Measurements from ENCODE around the gene MCOLN2.
"Not testable (repeated sequence)": the region's sequence is repeated elsewhere in the genome, so short reads cannot be mapped to it uniquely, and the experiment has no call there.

MCOLN2 gene

GRCh38 chr1:84907095-84907827, 89.7 kb downstream of the MCOLN2 start:
- H3K27me3 ChIP-seq (replicated peaks in 2 of 5; ENCODE audit: control insufficient read depth in 4 of 5, insufficient read depth in 5 of 5, low read length in 4 of 5), result no peaks in the 10 kb centered on the region
- CTCF ChIA-PET, result no interaction called here
- no peak overlapping the region for H3K27ac ChIP-seq (ENCODE audit: insufficient read depth in 1 of 2, low read depth in 1 of 2, low read length in 2 of 2, poor library complexity in 1 of 2, severe bottlenecking in 2 of 2)
- no peaks in the 10 kb centered on the region for H3K36me3 ChIP-seq (ENCODE audit: control insufficient read depth in 4 of 4, insufficient read depth in 4 of 4, low read length in 3 of 4)
- peaks cover 0 to 3% (median 0%) of the 10 kb centered on the region in 5 experiments for H3K9me3 ChIP-seq (ENCODE audit: control extremely low read depth in 1 of 5, control insufficient read depth in 4 of 5, insufficient read depth in 2 of 5, low read depth in 1 of 5, low read length in 4 of 5)
- no peak overlapping the region for H3K4me3 ChIP-seq (ENCODE audit: control insufficient read depth in 1 of 7, extremely low read depth in 1 of 7, insufficient read depth in 4 of 7, low read depth in 2 of 7, low read length in 6 of 7)
- POLR2A ChIA-PET, result no interaction called here
- WGBS (ENCODE audit: insufficient coverage), result 100% methylated on average over 6 of the region's 6 CpGs
- no peak for DNase-seq
- H3K4me1 ChIP-seq (ENCODE audit: control extremely low read depth in 1 of 4, control insufficient read depth in 4 of 4, insufficient read depth in 4 of 4, low read length in 3 of 4), result no peaks in the 10 kb centered on the region

GRCh38 chr1:84902727-84903126, 94.2 kb downstream of the MCOLN2 start:
- H3K9me3 ChIP-seq (ENCODE audit: control extremely low read depth in 1 of 5, control insufficient read depth in 4 of 5, insufficient read depth in 2 of 5, low read depth in 1 of 5, low read length in 4 of 5); DNase-seq; H3K36me3 ChIP-seq (ENCODE audit: control insufficient read depth in 4 of 4, insufficient read depth in 4 of 4, low read length in 3 of 4); POLR2A ChIA-PET; CTCF ChIA-PET; H3K4me3 ChIP-seq (ENCODE audit: control insufficient read depth in 1 of 7, extremely low read depth in 1 of 7, insufficient read depth in 4 of 7, low read depth in 2 of 7, low read length in 6 of 7); H3K4me1 ChIP-seq (ENCODE audit: control extremely low read depth in 1 of 4, control insufficient read depth in 4 of 4, insufficient read depth in 4 of 4, low read length in 3 of 4); H3K27ac ChIP-seq (ENCODE audit: insufficient read depth in 1 of 2, low read depth in 1 of 2, low read length in 2 of 2, poor library complexity in 1 of 2, severe bottlenecking in 2 of 2); H3K27me3 ChIP-seq (replicated peaks in 2 of 5; ENCODE audit: control insufficient read depth in 4 of 5, insufficient read depth in 5 of 5, low read length in 4 of 5): not testable (repeated sequence)
- WGBS (ENCODE audit: insufficient coverage), result 95% methylated on average over 4 of the region's 7 CpGs

DNA sequence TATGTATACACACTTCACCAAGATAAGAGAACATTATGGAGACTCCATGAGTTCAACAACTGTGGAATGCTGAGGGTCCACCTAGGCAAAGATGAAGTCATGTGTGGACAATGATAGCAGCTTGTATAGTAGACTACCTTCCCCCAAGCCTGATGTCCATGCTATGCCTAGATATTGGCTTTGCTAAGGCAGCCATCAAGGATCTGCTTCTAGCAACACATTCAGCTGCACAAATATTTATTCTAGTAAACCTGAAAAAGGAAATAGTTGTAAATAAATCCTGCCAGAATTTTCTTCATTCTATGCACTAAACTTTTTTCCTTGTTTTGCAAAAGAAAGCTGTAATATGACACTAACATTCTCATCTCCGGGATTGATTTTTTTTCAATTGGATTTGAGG, 96.9 kb downstream of the MCOLN2 start:
- Histone ChIP-seq H3K4me3 (ENCODE audit: control insufficient read depth in 1 of 7, extremely low read depth in 1 of 7, insufficient read depth in 4 of 7, low read depth in 2 of 7, low read length in 6 of 7) (no peak overlapping the region), H3K27ac (ENCODE audit: insufficient read depth in 1 of 2, low read depth in 1 of 2, low read length in 2 of 2, poor library complexity in 1 of 2, severe bottlenecking in 2 of 2) (no peak overlapping the region), H3K27me3 (replicated peaks in 2 of 5; ENCODE audit: control insufficient read depth in 4 of 5, insufficient read depth in 5 of 5, low read length in 4 of 5) (peaks cover 0 to 3% (median 0%) of the 10 kb centered on the region in 5 experiments), H3K9me3 (ENCODE audit: control extremely low read depth in 1 of 5, control insufficient read depth in 4 of 5, insufficient read depth in 2 of 5, low read depth in 1 of 5, low read length in 4 of 5) (peaks cover 0 to 3% (median 0%) of the 10 kb centered on the region in 5 experiments), H3K36me3 (ENCODE audit: control insufficient read depth in 4 of 4, insufficient read depth in 4 of 4, low read length in 3 of 4) (no peaks in the 10 kb centered on the region), H3K4me1 (ENCODE audit: control extremely low read depth in 1 of 4, control insufficient read depth in 4 of 4, insufficient read depth in 4 of 4, low read length in 3 of 4) (no peaks in the 10 kb centered on the region)
- no CpG with 5 or more reads among the region's 1 CpG for WGBS (ENCODE audit: insufficient coverage)
- no peak for DNase-seq
- ChIA-PET CTCF (no interaction called here), POLR2A (no interaction called here)

GRCh38 chr1:84896279-84896678, 100.6 kb downstream of the MCOLN2 start:
- H3K36me3 ChIP-seq (ENCODE audit: control insufficient read depth in 4 of 4, insufficient read depth in 4 of 4, low read length in 3 of 4), result no peaks in the 10 kb centered on the region
- ChIA-PET CTCF (interaction anchor here (1.2 kb wide), 1 partner anchor 28 kb away, joined by 3 read pairs; no protein-coding TSS in a partner anchor), POLR2A (interaction anchor here (0.7 kb wide), 1 partner anchor 777 kb away, joined by 3 read pairs; no protein-coding TSS in a partner anchor)
- no peaks in the 10 kb centered on the region for H3K9me3 ChIP-seq (ENCODE audit: control extremely low read depth in 1 of 5, control insufficient read depth in 4 of 5, insufficient read depth in 2 of 5, low read depth in 1 of 5, low read length in 4 of 5)
- 50% methylated on average over 1 of the region's 2 CpGs for WGBS (ENCODE audit: insufficient coverage)
- peaks cover 4 to 33% (median 18%) of the 10 kb centered on the region in 5 experiments for H3K27me3 ChIP-seq (replicated peaks in 2 of 5; ENCODE audit: control insufficient read depth in 4 of 5, insufficient read depth in 5 of 5, low read length in 4 of 5)
- H3K4me3 ChIP-seq (ENCODE audit: control insufficient read depth in 1 of 7, extremely low read depth in 1 of 7, insufficient read depth in 4 of 7, low read depth in 2 of 7, low read length in 6 of 7), result no peak overlapping the region
- H3K4me1 ChIP-seq (ENCODE audit: control extremely low read depth in 1 of 4, control insufficient read depth in 4 of 4, insufficient read depth in 4 of 4, low read length in 3 of 4), result peaks cover 2 to 13% (median 11%) of the 10 kb centered on the region in 4 experiments
- no peak for DNase-seq
- H3K27ac ChIP-seq (ENCODE audit: insufficient read depth in 1 of 2, low read depth in 1 of 2, low read length in 2 of 2, poor library complexity in 1 of 2, severe bottlenecking in 2 of 2), result no peak overlapping the region

DNA sequence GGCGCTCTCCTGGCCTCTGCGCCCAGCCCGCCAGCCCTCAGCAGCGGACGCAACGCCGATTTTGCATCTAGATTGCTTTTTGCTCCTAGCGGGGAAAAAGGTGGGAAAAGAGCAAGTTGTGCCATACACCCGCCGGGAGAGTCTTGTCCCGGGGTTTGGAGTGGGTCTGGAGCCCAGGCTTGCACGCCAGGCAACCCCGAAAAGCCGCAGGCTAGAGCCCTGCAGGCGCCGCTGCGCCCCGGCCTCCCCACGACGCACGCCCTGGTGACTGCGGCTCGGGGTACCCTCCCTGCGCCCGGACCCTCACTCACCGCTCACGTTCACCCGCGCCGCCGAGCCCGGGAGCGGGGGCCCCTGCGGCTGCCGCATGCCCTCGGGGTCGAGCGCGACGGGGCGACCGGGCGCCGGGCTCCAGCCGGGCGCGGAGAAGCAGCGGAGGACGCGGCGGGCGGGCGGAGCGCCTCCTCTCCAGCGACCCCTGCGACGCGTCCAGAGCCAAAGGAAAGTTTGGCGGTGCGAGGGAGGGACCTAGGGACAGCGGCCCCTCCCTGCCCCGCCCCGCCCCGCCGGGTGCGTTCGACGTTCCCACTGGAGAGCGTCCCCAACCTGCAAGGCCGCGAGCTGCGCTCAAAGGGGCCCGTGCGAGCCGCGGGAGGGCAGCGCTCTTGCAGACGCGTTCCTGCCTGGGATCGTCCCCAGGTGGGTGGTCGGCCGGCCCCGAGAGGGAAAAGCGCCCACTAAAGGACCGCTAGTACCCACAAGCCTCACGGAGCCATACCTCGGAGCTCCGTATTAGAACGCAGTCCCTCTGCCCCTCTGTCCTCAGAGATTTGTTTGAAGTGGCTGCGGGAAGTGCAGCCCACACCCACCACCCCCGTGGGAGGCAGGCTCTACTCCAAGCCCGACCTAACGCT, 104.0 kb downstream of the MCOLN2 start, which contains the start of gene LPAR3:
TSS of gene LPAR3 (minus strand) at position 502 of the 914 bp plus-strand sequence. CDS start 27,086 bp downstream, outside the sequence.
- H3K4me3 ChIP-seq (ENCODE audit: control insufficient read depth in 1 of 7, extremely low read depth in 1 of 7, insufficient read depth in 4 of 7, low read depth in 2 of 7, low read length in 6 of 7), result peak within 1 kb of the TSS; percentile 4 to 72 (median 64)
- CTCF ChIA-PET, result no interaction called here
- POLR2A ChIA-PET, result no interaction called here
- H3K27me3 ChIP-seq (replicated peaks in 2 of 5; ENCODE audit: control insufficient read depth in 4 of 5, insufficient read depth in 5 of 5, low read length in 4 of 5), result peaks cover 4 to 34% (median 21%) of the 10 kb centered on the region in 5 experiments
- peak; percentile 30 to 48 (median 40) for DNase-seq
- no peak within 1 kb of the TSS for H3K27ac ChIP-seq (ENCODE audit: insufficient read depth in 1 of 2, low read depth in 1 of 2, low read length in 2 of 2, poor library complexity in 1 of 2, severe bottlenecking in 2 of 2)
- H3K9me3 ChIP-seq (ENCODE audit: control extremely low read depth in 1 of 5, control insufficient read depth in 4 of 5, insufficient read depth in 2 of 5, low read depth in 1 of 5, low read length in 4 of 5), result no peaks in the 10 kb centered on the region
- peaks cover 2 to 19% (median 11%) of the 10 kb centered on the region in 4 experiments for H3K4me1 ChIP-seq (ENCODE audit: control extremely low read depth in 1 of 4, control insufficient read depth in 4 of 4, insufficient read depth in 4 of 4, low read length in 3 of 4)
- 1% methylated on average over 85 of the region's 93 CpGs for WGBS (ENCODE audit: insufficient coverage)
- H3K36me3 ChIP-seq (ENCODE audit: control insufficient read depth in 4 of 4, insufficient read depth in 4 of 4, low read length in 3 of 4), result no peaks in the 10 kb centered on the region

GRCh38 chr1:84890566-84890965, 106.3 kb downstream of the MCOLN2 start:
- H3K27ac ChIP-seq (ENCODE audit: insufficient read depth in 1 of 2, low read depth in 1 of 2, low read length in 2 of 2, poor library complexity in 1 of 2, severe bottlenecking in 2 of 2), result no peak overlapping the region
- H3K36me3 ChIP-seq (ENCODE audit: control insufficient read depth in 4 of 4, insufficient read depth in 4 of 4, low read length in 3 of 4), result no peaks in the 10 kb centered on the region
- no peak for DNase-seq
- POLR2A ChIA-PET, result no interaction called here
- CTCF ChIA-PET, result no interaction called here
- no peaks in the 10 kb centered on the region for H3K9me3 ChIP-seq (ENCODE audit: control extremely low read depth in 1 of 5, control insufficient read depth in 4 of 5, insufficient read depth in 2 of 5, low read depth in 1 of 5, low read length in 4 of 5)
- H3K27me3 ChIP-seq (replicated peaks in 2 of 5; ENCODE audit: control insufficient read depth in 4 of 5, insufficient read depth in 5 of 5, low read length in 4 of 5), result peaks cover 4 to 34% (median 21%) of the 10 kb centered on the region in 5 experiments
- H3K4me3 ChIP-seq (ENCODE audit: control insufficient read depth in 1 of 7, extremely low read depth in 1 of 7, insufficient read depth in 4 of 7, low read depth in 2 of 7, low read length in 6 of 7), result no peak overlapping the region
- WGBS (ENCODE audit: insufficient coverage), result no CpG with 5 or more reads among the region's 2 CpGs
- H3K4me1 ChIP-seq (ENCODE audit: control extremely low read depth in 1 of 4, control insufficient read depth in 4 of 4, insufficient read depth in 4 of 4, low read length in 3 of 4), result peaks cover 2 to 19% (median 11%) of the 10 kb centered on the region in 4 experiments

Data from common myeloid progenitor, CD34-positive (primary cell).